Hepatocyte (in vitro differentiated cells): ENCODE results near the gene KXD1. TPM values are rescaled to one million over a fixed set of nuclear protein-coding genes. Genes with fewer than 3 reads are reported as not detected.
"Not testable (repeated sequence)": the region's sequence is repeated elsewhere in the genome, so short reads cannot be mapped to it uniquely, and the experiment has no call there.

ENCODE experiments used
- DNase-seq: peaks from one replicate; pipeline ENCODE4 v3.0.0-alpha.2; 2016; ENCODE audit warnings: low spot score
- H2AFZ ChIP-seq: fragments of 200-600 bp; sonication (generic); 2 replicates; pipeline ENCODE4 v1.6.0; 2016; ENCODE audit warnings: antibody characterized with exemption, mild to moderate bottlenecking
- H3K27ac ChIP-seq: fragments of 200-600 bp; sonication (generic); 2 replicates; pipeline ENCODE4 v1.5.1; 2016; ENCODE audit warnings: mild to moderate bottlenecking
- H3K27me3 ChIP-seq: fragments of 200-600 bp; sonication (generic); 2 replicates; pipeline ENCODE4 v1.6.1; 2016
- H3K36me3 ChIP-seq: fragments of 200-600 bp; sonication (generic); replicated peaks from 2 replicates; pipeline ENCODE4 v1.5.1; 2016; ENCODE audit warnings: low read depth; ENCODE audit not compliant: insufficient read depth
- H3K4me1 ChIP-seq: fragments of 200-600 bp; sonication (generic); 2 replicates; pipeline ENCODE4 v1.5.1; 2016; ENCODE audit warnings: mild to moderate bottlenecking, moderate library complexity; ENCODE audit not compliant: insufficient read depth
- H3K4me2 ChIP-seq: fragments of 200-600 bp; sonication (generic); 2 replicates; pipeline ENCODE4 v1.6.0; 2016
- H3K4me3 ChIP-seq: fragments of 200-600 bp; sonication (generic); 2 replicates; pipeline ENCODE4 v1.5.1; 2016; ENCODE audit warnings: mild to moderate bottlenecking
- H3K79me2 ChIP-seq: fragments of 200-600 bp; sonication (generic); 2 replicates; pipeline ENCODE4 v1.6.0; 2017; ENCODE audit warnings: mild to moderate bottlenecking
- H3K9me2 ChIP-seq: fragments of 200-600 bp; sonication (generic); replicated peaks from 2 replicates; pipeline ENCODE4 v1.6.0; 2017; ENCODE audit warnings: mild to moderate bottlenecking; ENCODE audit not compliant: insufficient read depth
- H3K9me3 ChIP-seq: fragments of 200-600 bp; sonication (generic); 2 replicates; pipeline ENCODE4 v1.5.1; 2016; ENCODE audit warnings: low read depth, mild to moderate bottlenecking
- H4K20me1 ChIP-seq: fragments of 200-600 bp; sonication (generic); 2 replicates; pipeline ENCODE4 v1.6.0; 2016; ENCODE audit warnings: mild to moderate bottlenecking; ENCODE audit not compliant: insufficient read depth, poor library complexity, severe bottlenecking
- CTCF ChIP-seq: fragments of 200-600 bp; sonication (generic); IDR thresholded peaks from 2 replicates; pipeline ENCODE4 v1.5.1; 2016; ENCODE audit warnings: antibody characterized with exemption, mild to moderate bottlenecking; ENCODE audit not compliant: poor library complexity
- EZH2 ChIP-seq: fragments of 200-600 bp; sonication (generic); IDR thresholded peaks from 2 replicates; pipeline ENCODE4 v1.6.1; 2016; ENCODE audit warnings: antibody characterized with exemption, mild to moderate bottlenecking, borderline replicate concordance
- EZH2phosphoT487 ChIP-seq: fragments of 200-600 bp; sonication (generic); IDR thresholded peaks from one replicate; pipeline ENCODE4 v1.6.1; 2018; ENCODE audit warnings: antibody characterized with exemption, mild to moderate bottlenecking, low read depth, moderate library complexity; ENCODE audit not compliant: unreplicated experiment, severe bottlenecking
- WGBS: methylation state at CpG from one replicate; pipeline ENCODE4 v1.1.6; 2016; ENCODE audit warnings: low lambda C conversion rate; ENCODE audit errors: missing lambda C conversion rate; 5-methylcytosine and 5-hydroxymethylcytosine counted together
- polyA plus RNA-seq: library from polyadenylated mRNA; unstranded; fragments of >200 nt; fragmentation: Nextera tagmentation; extraction: Ambion mirVana; gene quantifications from 2 replicates; pipeline ENCODE4 v1.2.1, GENCODE V29; 2016
- total RNA-seq: library from RNA; depleted of rRNA; stranded (reverse); fragments of >200 nt; gene quantifications from 2 replicates; pipeline ENCODE4 v1.2.3, GENCODE V29; 2014

The KXD1 gene
- total and polyA plus RNA-seq, 2 experiments from 2014 or later, result 76.3 to 89.2 TPM

DNA sequence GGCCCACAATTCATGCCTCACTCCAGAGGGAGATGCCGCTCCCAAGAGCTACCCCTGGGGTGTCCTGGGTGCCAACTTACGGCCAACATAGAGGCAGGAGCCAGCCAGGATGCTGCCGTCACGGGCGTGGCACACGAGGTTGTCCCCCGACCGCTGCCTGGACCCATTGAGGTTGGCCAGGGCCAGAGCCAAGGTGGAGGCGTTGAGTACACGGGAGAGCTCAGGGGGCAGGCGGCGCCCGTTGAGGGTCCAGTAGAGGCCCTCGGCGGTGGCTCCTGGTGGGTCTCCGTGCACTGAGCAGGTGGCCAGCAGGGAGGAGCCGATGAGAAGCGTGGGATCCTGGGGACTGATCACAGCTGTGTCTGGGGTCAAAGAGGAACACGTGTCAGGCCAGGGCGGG is 41.8 kb downstream of the KXD1 start:
- Histone ChIP-seq H3K9me3 (no peaks in the 10 kb centered on the region), H3K27ac (no peak overlapping the region), H3K4me1 (peaks cover 16% of the 10 kb centered on the region), H2AFZ (no peak overlapping the region), H3K4me2 (no peak overlapping the region), H3K9me2 (no peaks in the 10 kb centered on the region), H3K4me3 (no peak overlapping the region), H3K27me3 (peaks cover 58% of the 10 kb centered on the region), H3K79me2 (no peaks in the 10 kb centered on the region), H4K20me1 (no peaks in the 10 kb centered on the region), H3K36me3 (no peaks in the 10 kb centered on the region)
- DNase-seq, result no peak
- TF ChIP-seq CTCF (no peak), EZH2 (no peak), EZH2phosphoT487 (no peak)
- WGBS, result 93% methylated on average over 20 of the region's 20 CpGs

GRCh38 chr19:18600692-18601397 is 43.2 kb downstream of the KXD1 start:
- not testable (repeated sequence) for H3K9me3 ChIP-seq, H3K4me3 ChIP-seq, H2AFZ ChIP-seq, H3K27ac ChIP-seq, H3K79me2 ChIP-seq, H3K4me2 ChIP-seq, H3K36me3 ChIP-seq, H4K20me1 ChIP-seq, DNase-seq, H3K9me2 ChIP-seq
- H3K27me3 ChIP-seq, result peaks cover 71% of the 10 kb centered on the region
- WGBS, result 93% methylated on average over 15 of the region's 15 CpGs
- H3K4me1 ChIP-seq, result peaks cover 11% of the 10 kb centered on the region

GRCh38 chr19:18601875-18602274 is 44.2 kb downstream of the KXD1 start:
- no peaks in the 10 kb centered on the region for H3K79me2 ChIP-seq
- 92% methylated on average over 4 of the region's 4 CpGs for WGBS
- TF ChIP-seq CTCF, result no peak

GRCh38 chr19:18603255-18603957 is 45.7 kb downstream of the KXD1 start:
- no peaks in the 10 kb centered on the region for H3K9me3 ChIP-seq
- H4K20me1 ChIP-seq, result no peaks in the 10 kb centered on the region
- H3K27ac ChIP-seq, result no peak overlapping the region
- H3K4me1 ChIP-seq, result peaks cover 21% of the 10 kb centered on the region
- TF ChIP-seq CTCF (peak; percentile 15), EZH2phosphoT487 (no peak)
- H3K36me3 ChIP-seq, result no peaks in the 10 kb centered on the region
- no peak overlapping the region for H2AFZ ChIP-seq
- WGBS, result 9% methylated on average over 24 of the region's 32 CpGs
- no peak overlapping the region for H3K4me3 ChIP-seq
- no peaks in the 10 kb centered on the region for H3K9me2 ChIP-seq
- H3K79me2 ChIP-seq, result no peaks in the 10 kb centered on the region
- peak overlapping the region; percentile 63 for H3K4me2 ChIP-seq
- peaks cover 72% of the 10 kb centered on the region for H3K27me3 ChIP-seq
- DNase-seq, result no peak

More at GRCh38 chr19:18601875-18602274, 44.2 kb downstream of the KXD1 start:
- no peak overlapping the region for H2AFZ ChIP-seq
- no peaks in the 10 kb centered on the region for H3K9me3 ChIP-seq
- no peak overlapping the region for H3K27ac ChIP-seq
- no peak overlapping the region for H3K4me2 ChIP-seq
- H3K4me3 ChIP-seq, result no peak overlapping the region
- DNase-seq, result no peak
- no peaks in the 10 kb centered on the region for H4K20me1 ChIP-seq
- no peaks in the 10 kb centered on the region for H3K36me3 ChIP-seq
- H3K4me1 ChIP-seq, result peaks cover 14% of the 10 kb centered on the region
- H3K27me3 ChIP-seq, result peaks cover 68% of the 10 kb centered on the region
- H3K9me2 ChIP-seq, result no peaks in the 10 kb centered on the region
